ENCODE results near the gene PSMB1.

GRCh38 chr6:170552765-170553533 is at the start of gene PSMB1:
- TF ChIP-seq CTCF (IDR thresholded peaks at IDR 0.05) (no peak), POLR2A (IDR thresholded peaks at IDR 0.05) (peak; percentile 12 to 91)
